Heart left ventricle (tissue), 13 donors: Measurements from ENCODE around the gene CFAP77.

Experiments
- CTCF ChIP-seq, 12 donors: fragments of 200-600 bp; sonication (generic) in 4 of 12; IDR thresholded peaks; one replicate each; pipeline versions ENCODE4 v1.5.0 to v1.8.0; 2018 to 2022; ENCODE audit warnings: antibody characterized with exemption in 12 of 12, mild to moderate bottlenecking in 5 of 12
- POLR2A ChIP-seq, 2 donors: fragments of 450-650 bp; IDR thresholded peaks; one replicate each; pipeline ENCODE4 v1.6.1; 2017; ENCODE audit warnings: antibody characterized with exemption in 2 of 2, mild to moderate bottlenecking in 2 of 2, moderate library complexity in 2 of 2
- donor health status: ischemic (EF 13 %, LVEDD 7.1; RV severe dilation, severe dysfunction).
- donor health status: DM: no; HTN: yes; CAD: no.
- donor health status: DM: no; HTN: no; CAD: no.
- donor health status: ischemic (EF 25% LVEDD 6.9; RV normal size, moderate dysfunction).
- donor health status: ischemic (EF 25% LVEDD 5.7; RV mildly dilated, moderate dysfunction).
- donor health status: ischemic (EF 35%, LVEDD 5.7; RV mildly dilated, moderate dysfunction).
- donor health status: nonischemic (EF 11% LVEDD 7.7; RV severe dilation, severe dysfunction).
- donor health status: DM: yes; HTN: yes; CAD: no.
- donor health status: PGD.
- donor health status: ischemic (EF 29% LVEDD 5.4; RV normal size, mild dysfunction).
- donor health status: nonischemic (EF 23%, LVEDD 6.1; RV moderate dilation, normal function).

GRCh38 chr9:132395560-132395959 is 14.5 kb upstream of the CFAP77 start:
- TF ChIP-seq CTCF (IDR thresholded peaks at IDR 0.05) (no peak), POLR2A (IDR thresholded peaks at IDR 0.05) (no peak)
